ENCODE measurements around the gene DYRK1B. TPM values are rescaled to one million over a fixed set of nuclear protein-coding genes. Genes with fewer than 3 reads are reported as not detected.

The DYRK1B gene
- total and polyA plus RNA-seq, 2 donors (not counting 1 experiment from before 2014, with no cell fraction given): 26.1 to 36.6 TPM

GRCh38 chr19:39867133-39867532, 33.2 kb upstream of the DYRK1B start:
- CTCF ChIA-PET: interaction anchor here (1.0 kb wide), 1 partner anchor 103 kb away, joined by 3 read pairs; no protein-coding TSS in a partner anchor
- H3K4me1 Mint-ChIP-seq: no peaks in the 10 kb centered on the region
- Histone ChIP-seq H4K20me1 (ENCODE audit: control insufficient read depth, insufficient read depth, low read length, poor library complexity, severe bottlenecking) (no peaks in the 10 kb centered on the region), H3K4me3 (ENCODE audit: control extremely low read depth in 1 of 5, extremely low read depth in 1 of 5, insufficient read depth in 1 of 5, low read depth in 2 of 5, low read length in 4 of 5) (no peak overlapping the region), H3K9ac (ENCODE audit: low read length) (no peak overlapping the region), H3K36me3 (replicated peaks in 1 of 2; ENCODE audit: control extremely low read depth in 1 of 2, control insufficient read depth in 1 of 2, extremely low read depth in 1 of 2, insufficient read depth in 2 of 2, low read length in 1 of 2) (peaks cover 0 to 2% of the 10 kb centered on the region in 2 experiments), H3K79me2 (ENCODE audit: control insufficient read depth, insufficient read depth, low read length) (no peaks in the 10 kb centered on the region), H3K9me3 (ENCODE audit: control extremely low read depth in 1 of 3, control insufficient read depth in 2 of 3, insufficient read depth in 1 of 3, low read length in 2 of 3) (no peaks in the 10 kb centered on the region), H3K4me2 (replicated peaks; ENCODE audit: low read depth, low read length, poor library complexity, severe bottlenecking) (no peak overlapping the region), H3K4me1 (ENCODE audit: control insufficient read depth in 2 of 2, insufficient read depth in 2 of 2, low read length in 2 of 2) (no peaks in the 10 kb centered on the region), H3K27ac (ENCODE audit: low read length in 2 of 2) (no peak overlapping the region), H2AFZ (ENCODE audit: insufficient read depth, low read depth, low read length, poor library complexity, severe bottlenecking) (no peak overlapping the region), H3K27me3 (replicated peaks in 1 of 4; ENCODE audit: control extremely low read depth in 1 of 4, control insufficient read depth in 3 of 4, insufficient read depth in 4 of 4, low read length in 3 of 4) (no peaks in the 10 kb centered on the region)
- H3K4me3 Mint-ChIP-seq: no peak overlapping the region
- intact Hi-C loops (cut with micrococcal nuclease): no loop called here
- no peak overlapping the region for H3K27ac Mint-ChIP-seq
- no peak for TF ChIP-seq CTCF (IDR thresholded peaks at IDR 0.05)
- no peak for TF ChIP-seq EZH2 (IDR thresholded peaks at IDR 0.05; ENCODE audit: borderline replicate concordance, insufficient read depth, low read depth, low read length, poor library complexity, severe bottlenecking)
- WGBS (ENCODE audit: insufficient coverage): no CpG with 5 or more reads among the region's 2 CpGs
- no peaks in the 10 kb centered on the region for H3K9me3 Mint-ChIP-seq (ENCODE audit: insufficient read depth)
- peaks cover 3% of the 10 kb centered on the region for H3K27me3 Mint-ChIP-seq
- no peak for ATAC-seq (ENCODE audit: low read depth)
- POLR2A ChIA-PET: no interaction called here
- DNase-seq: no peak

GRCh38 chr19:39865953-39866352, 32.0 kb upstream of the DYRK1B start:
- Mint-ChIP-seq H3K27me3 (peaks cover 3% of the 10 kb centered on the region), H3K4me1 (no peaks in the 10 kb centered on the region), H3K27ac (no peak overlapping the region), H3K4me3 (no peak overlapping the region), H3K9me3 (ENCODE audit: insufficient read depth) (no peaks in the 10 kb centered on the region)
- Histone ChIP-seq H3K4me2 (replicated peaks; ENCODE audit: low read depth, low read length, poor library complexity, severe bottlenecking) (no peak overlapping the region), H3K36me3 (replicated peaks in 1 of 2; ENCODE audit: control extremely low read depth in 1 of 2, control insufficient read depth in 1 of 2, extremely low read depth in 1 of 2, insufficient read depth in 2 of 2, low read length in 1 of 2) (peaks cover 0 to 2% of the 10 kb centered on the region in 2 experiments), H3K9ac (ENCODE audit: low read length) (no peak overlapping the region), H3K27me3 (replicated peaks in 1 of 4; ENCODE audit: control extremely low read depth in 1 of 4, control insufficient read depth in 3 of 4, insufficient read depth in 4 of 4, low read length in 3 of 4) (no peaks in the 10 kb centered on the region), H3K4me3 (ENCODE audit: control extremely low read depth in 1 of 5, extremely low read depth in 1 of 5, insufficient read depth in 1 of 5, low read depth in 2 of 5, low read length in 4 of 5) (no peak overlapping the region), H3K79me2 (ENCODE audit: control insufficient read depth, insufficient read depth, low read length) (no peaks in the 10 kb centered on the region), H3K4me1 (ENCODE audit: control insufficient read depth in 2 of 2, insufficient read depth in 2 of 2, low read length in 2 of 2) (no peaks in the 10 kb centered on the region), H4K20me1 (ENCODE audit: control insufficient read depth, insufficient read depth, low read length, poor library complexity, severe bottlenecking) (no peaks in the 10 kb centered on the region), H3K27ac (ENCODE audit: low read length in 2 of 2) (no peak overlapping the region), H3K9me3 (ENCODE audit: control extremely low read depth in 1 of 3, control insufficient read depth in 2 of 3, insufficient read depth in 1 of 3, low read length in 2 of 3) (no peaks in the 10 kb centered on the region), H2AFZ (ENCODE audit: insufficient read depth, low read depth, low read length, poor library complexity, severe bottlenecking) (no peak overlapping the region)
- ChIA-PET POLR2A (no interaction called here), CTCF (interaction anchor here (0.6 kb wide), 1 partner anchor 22 kb away, joined by 3 read pairs; no protein-coding TSS in a partner anchor)
- no peak for DNase-seq
- TF ChIP-seq CTCF (IDR thresholded peaks at IDR 0.05) (no peak), EZH2 (IDR thresholded peaks at IDR 0.05; ENCODE audit: borderline replicate concordance, insufficient read depth, low read depth, low read length, poor library complexity, severe bottlenecking) (no peak)
- intact Hi-C loops (cut with micrococcal nuclease): no loop called here
- 97% methylated on average over 4 of the region's 5 CpGs for WGBS (ENCODE audit: insufficient coverage)
- no peak for ATAC-seq (ENCODE audit: low read depth)
